Parietal lobe (tissue), 1 donor: ENCODE results near the gene SLC6A5. TPM values are rescaled to one million over a fixed set of nuclear protein-coding genes. Genes with fewer than 3 reads are reported as not detected.

ENCODE experiments used
- total RNA-seq: library from RNA; depleted of rRNA; stranded (reverse); fragments of >200 nt; gene quantifications from one replicate; pipeline ENCODE4 v1.2.3, GENCODE V29; 2014

Gene SLC6A5
- not detected for total RNA-seq

GRCh38 chr11:20599221-20600019, at the start of gene SLC6A5:
Gene SLC6A5, plus strand, starts transcription at chr11:20599608. Its CDS starts 65 bp downstream, at chr11:20599673.

GRCh38 chr11:20668844-20669819, 69.7 kb downstream of the SLC6A5 start, which contains the start of gene NELL1:
Gene NELL1, plus strand, starts transcription at chr11:20669586.

Other genes starting within 250 kb of the SLC6A5 start
- 2.8 TPM for gene HTATIP2, start 235.9 kb upstream of the SLC6A5 start, total RNA-seq
- gene PRMT3, start 211.9 kb upstream of the SLC6A5 start, total RNA-seq = 25.7 TPM
- 71.7 TPM for gene NELL1, start 70.0 kb downstream of the SLC6A5 start, total RNA-seq